GM12878 (cell line): ENCODE results near the gene NCBP2. TPM values are rescaled to one million over a fixed set of nuclear protein-coding genes. Genes with fewer than 3 reads are reported as not detected.

Source experiments
- ATF7 ChIP-seq: fragments of 450-650 bp; IDR thresholded peaks from 2 replicates; pipeline ENCODE4 v1.6.1; 2016; ENCODE audit warnings: low read depth, mild to moderate bottlenecking
- CBFB ChIP-seq: IDR thresholded peaks from 2 replicates; pipeline ENCODE4 v1.6.1; 2016; ENCODE audit warnings: antibody characterized with exemption, low read depth
- CUX1 ChIP-seq: IDR thresholded peaks from 2 replicates; pipeline ENCODE4 v1.6.1; 2012; ENCODE audit warnings: improper control_type of control experiment, low read depth, low read length; ENCODE audit not compliant: insufficient replicate concordance
- E4F1 ChIP-seq: fragments of 450-650 bp; IDR thresholded peaks from 2 replicates; pipeline ENCODE4 v1.6.1; 2018; ENCODE audit warnings: borderline replicate concordance, mild to moderate bottlenecking; ENCODE audit not compliant: partially characterized antibody
- EGR1 ChIP-seq, 2 experiments: IDR thresholded peaks; 1 replicate in 1 of 2; 2 replicates in 1 of 2; pipeline ENCODE4 v1.6.1; 2011 to 2012; ENCODE audit warnings: low read depth in 2 of 2, low read length in 2 of 2, borderline replicate concordance in 1 of 2, mild to moderate bottlenecking in 1 of 2, moderate library complexity in 1 of 2
- FOXM1 ChIP-seq: IDR thresholded peaks from 2 replicates; pipeline ENCODE4 v1.6.1; 2012; ENCODE audit warnings: low read depth, mild to moderate bottlenecking, inconsistent platforms, low read length, moderate library complexity
- HCFC1 ChIP-seq: fragments of 150-350 bp; IDR thresholded peaks from 2 replicates; pipeline ENCODE4 v1.6.1; 2014; ENCODE audit warnings: low read length
- PBX3 ChIP-seq: IDR thresholded peaks from 2 replicates; pipeline ENCODE4 v1.6.1; 2011; ENCODE audit warnings: mild to moderate bottlenecking, low read depth, low read length, moderate library complexity; ENCODE audit not compliant: insufficient replicate concordance
- POLR2A ChIP-seq: IDR thresholded peaks from 2 replicates; pipeline ENCODE4 v1.6.1; 2011; ENCODE audit warnings: low read depth, mild to moderate bottlenecking, low read length
- RCOR1 ChIP-seq: conservative IDR thresholded peaks from 2 replicates; pipeline ENCODE4 v1.6.1; 2012; ENCODE audit warnings: low read depth, low read length, improper control_type of control experiment
- REST ChIP-seq: IDR thresholded peaks from 2 replicates; pipeline ENCODE4 v1.6.1; 2012; ENCODE audit warnings: mild to moderate bottlenecking, low read depth, low read length
- SREBF1 ChIP-seq: IDR thresholded peaks from 2 replicates; pipeline ENCODE4 v1.6.1; 2012; ENCODE audit warnings: mild to moderate bottlenecking, low read length
- TCF3 ChIP-seq: IDR thresholded peaks from 2 replicates; pipeline ENCODE4 v1.6.1; 2012; ENCODE audit warnings: low read depth, mild to moderate bottlenecking, low read length, borderline replicate concordance; ENCODE audit not compliant: insufficient read depth
- polyA plus RNA-seq, 11 experiments: library from polyadenylated mRNA; depleted of rRNA in 4 of 11; unstranded in 6 of 11; stranded (reverse) in 5 of 11; fragments of >200 nt; fragmentation: Nextera tagmentation in 4 of 11; fragmentation: Illumina TruSeq in 1 of 11; extraction: Ambion mirVana in 4 of 11; extraction: Trizol in 1 of 11; gene quantifications; 1 replicate in 1 of 11; 2 replicates in 10 of 11; pipeline versions ENCODE4 v1.2.1 to v1.2.3, GENCODE V29; 2011 to 2016; ENCODE audit warnings: inconsistent platforms in 2 of 11, missing spikeins in 2 of 11, low read depth in 1 of 11
- total RNA-seq, 4 experiments: library from RNA; depleted of rRNA in 3 of 4; stranded (reverse); fragments of >200 nt in 3 of 4; fragmentation: Illumina TruSeq in 1 of 4; extraction: Trizol in 1 of 4; gene quantifications; 2 replicates each; pipeline versions ENCODE4 v1.2.1 to v1.2.3, GENCODE V29; 2013 to 2021

The NCBP2 gene
- total and polyA plus RNA-seq, 10 of the 15 experiments (the other 5 are each of a cell fraction or from before 2014, with no cell fraction given) = 59.6 to 136 (median 96.4) TPM

GRCh38 chr3:196932600-196932999 is 9.7 kb downstream of the NCBP2 start (continued):
- no peak for TF ChIP-seq CUX1
- TF ChIP-seq TCF3 = no peak
- no peak for TF ChIP-seq SREBF1
- no peak for TF ChIP-seq PBX3
- TF ChIP-seq HCFC1 = no peak
- TF ChIP-seq CBFB = no peak
- no peak for TF ChIP-seq E4F1
- TF ChIP-seq REST = no peak
- no peak for TF ChIP-seq EGR1 (IDR thresholded peaks at IDR 0.05; ENCODE audit: borderline replicate concordance in 1 of 2, low read depth in 2 of 2, low read length in 2 of 2)
- peak; percentile 9; the same call in 1 of the 2 replicates for TF ChIP-seq ATF7
- 0 out of 2 replicates have a peak, but pooled peaks have one; percentile 26 for TF ChIP-seq POLR2A
- TF ChIP-seq RCOR1 = no peak
- TF ChIP-seq FOXM1 = no peak
